ENCODE measurements around the gene ZNRF3. TPM values are rescaled to one million over a fixed set of nuclear protein-coding genes. Genes with fewer than 3 reads are reported as not detected.
"Not testable (repeated sequence)": the region's sequence is repeated elsewhere in the genome, so short reads cannot be mapped to it uniquely, and the experiment has no call there.

ZNRF3 gene
- total RNA-seq, 1 experiment from 2014 or later = 23.7 TPM

DNA sequence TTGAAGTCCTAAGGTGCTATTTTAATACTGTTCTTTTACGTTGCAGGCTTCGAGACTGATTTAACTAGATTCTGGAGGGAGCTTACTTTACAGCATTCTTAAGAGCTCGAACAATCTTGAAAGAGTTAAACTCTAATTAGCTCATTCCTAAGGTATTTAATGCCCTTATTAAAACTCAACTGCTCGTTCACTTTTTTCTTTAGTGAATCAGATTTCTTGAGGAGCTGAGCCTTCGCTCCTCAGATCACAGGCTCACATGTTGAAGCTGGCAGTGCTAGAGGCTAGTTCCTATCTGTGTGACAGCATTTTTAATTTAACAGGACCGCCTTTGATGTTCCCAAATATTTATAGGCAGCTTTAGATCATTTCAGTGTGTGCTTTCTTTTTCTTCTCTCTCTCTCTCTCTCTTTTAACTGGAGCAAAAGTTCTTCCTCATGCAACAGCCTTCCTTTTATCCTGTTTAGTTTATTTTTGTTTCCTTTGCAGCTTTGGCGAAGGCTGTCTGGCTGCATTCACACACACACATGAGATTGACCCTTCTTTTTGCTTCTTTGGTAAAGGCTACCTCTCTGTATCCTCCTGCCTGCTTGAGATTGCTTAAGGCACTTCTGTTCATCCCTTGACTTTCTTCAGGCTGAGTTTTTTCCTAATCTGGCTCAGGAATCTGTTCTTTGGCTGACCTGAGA is 21.0 kb downstream of the ZNRF3 start:
- CTCF ChIA-PET = interaction anchor here (0.5 to 2.1 kb wide), 8 partner anchors 9 to 323 kb away, joined by 3 to 6 read pairs (median 3); no protein-coding TSS in a partner anchor
- TF ChIP-seq, protein P1, sequence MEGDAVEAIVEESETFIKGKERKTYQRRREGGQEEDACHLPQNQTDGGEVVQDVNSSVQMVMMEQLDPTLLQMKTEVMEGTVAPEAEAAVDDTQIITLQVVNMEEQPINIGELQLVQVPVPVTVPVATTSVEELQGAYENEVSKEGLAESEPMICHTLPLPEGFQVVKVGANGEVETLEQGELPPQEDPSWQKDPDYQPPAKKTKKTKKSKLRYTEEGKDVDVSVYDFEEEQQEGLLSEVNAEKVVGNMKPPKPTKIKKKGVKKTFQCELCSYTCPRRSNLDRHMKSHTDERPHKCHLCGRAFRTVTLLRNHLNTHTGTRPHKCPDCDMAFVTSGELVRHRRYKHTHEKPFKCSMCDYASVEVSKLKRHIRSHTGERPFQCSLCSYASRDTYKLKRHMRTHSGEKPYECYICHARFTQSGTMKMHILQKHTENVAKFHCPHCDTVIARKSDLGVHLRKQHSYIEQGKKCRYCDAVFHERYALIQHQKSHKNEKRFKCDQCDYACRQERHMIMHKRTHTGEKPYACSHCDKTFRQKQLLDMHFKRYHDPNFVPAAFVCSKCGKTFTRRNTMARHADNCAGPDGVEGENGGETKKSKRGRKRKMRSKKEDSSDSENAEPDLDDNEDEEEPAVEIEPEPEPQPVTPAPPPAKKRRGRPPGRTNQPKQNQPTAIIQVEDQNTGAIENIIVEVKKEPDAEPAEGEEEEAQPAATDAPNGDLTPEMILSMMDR (IDR thresholded peaks at IDR 0.05; ENCODE audit: unreplicated experiment) = no peak
- no peaks in the 10 kb centered on the region for H3K36me3 Mint-ChIP-seq (ENCODE audit: insufficient read depth, unreplicated experiment)
- no TSS peak for BruUV-seq (replicated peaks)
- intact Hi-C loops (cut with micrococcal nuclease; ENCODE audit: unreplicated experiment) = no loop called here
- no peaks in the 10 kb centered on the region for H3K9me3 Mint-ChIP-seq (ENCODE audit: low read depth, unreplicated experiment)
- no peaks in the 10 kb centered on the region for H3K27me3 Mint-ChIP-seq (ENCODE audit: unreplicated experiment)
- peaks cover 52% of the 10 kb centered on the region for H3K4me1 Mint-ChIP-seq (ENCODE audit: low read depth, unreplicated experiment)
- H3K4me3 Mint-ChIP-seq (ENCODE audit: low read depth, unreplicated experiment) = no peak overlapping the region
- no peak overlapping the region for H3K27ac Mint-ChIP-seq (ENCODE audit: unreplicated experiment)
- no peak for DNase-seq

DNA sequence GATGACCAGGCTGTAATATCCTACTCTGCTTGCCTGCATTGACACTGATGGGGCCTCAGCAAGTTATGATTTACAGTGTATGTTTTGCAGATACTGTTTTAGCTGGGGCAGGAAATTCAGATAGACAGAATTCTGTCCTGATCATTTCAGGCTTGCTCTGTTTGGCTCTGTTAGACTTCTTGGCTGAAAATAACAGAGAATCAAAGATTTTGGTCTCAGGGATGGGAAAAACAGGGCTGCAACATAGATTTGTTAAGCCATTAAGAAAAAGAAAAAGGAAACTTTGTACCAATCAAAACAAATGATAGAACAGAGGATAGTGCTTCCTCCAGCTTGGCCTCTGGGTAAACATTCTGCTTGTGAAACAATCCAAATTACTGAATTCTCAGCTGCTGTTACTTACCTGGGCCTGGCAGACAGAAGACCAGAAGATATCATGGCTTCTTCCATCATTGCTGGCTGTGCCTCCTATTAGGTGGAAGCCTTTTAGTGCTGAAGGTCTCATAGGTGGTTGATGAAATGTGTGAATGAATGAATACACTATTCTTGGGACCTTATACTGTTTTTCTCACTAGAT is 22.0 kb downstream of the ZNRF3 start:
- Mint-ChIP-seq H3K27ac (ENCODE audit: unreplicated experiment) (no peak overlapping the region), H3K36me3 (ENCODE audit: insufficient read depth, unreplicated experiment) (no peaks in the 10 kb centered on the region), H3K4me3 (ENCODE audit: low read depth, unreplicated experiment) (no peak overlapping the region), H3K27me3 (ENCODE audit: unreplicated experiment) (no peaks in the 10 kb centered on the region), H3K9me3 (ENCODE audit: low read depth, unreplicated experiment) (no peaks in the 10 kb centered on the region), H3K4me1 (ENCODE audit: low read depth, unreplicated experiment) (peaks cover 60% of the 10 kb centered on the region)
- no peak for DNase-seq
- intact Hi-C loops (cut with micrococcal nuclease; ENCODE audit: unreplicated experiment) = no loop called here
- TF ChIP-seq, protein P1 (IDR thresholded peaks at IDR 0.05; ENCODE audit: unreplicated experiment) = no peak
- CTCF ChIA-PET = interaction anchor here (0.7 to 2.1 kb wide), 2 partner anchors 136 to 227 kb away, joined by 5 to 6 read pairs; no protein-coding TSS in a partner anchor
- no TSS peak for BruUV-seq (replicated peaks)

DNA sequence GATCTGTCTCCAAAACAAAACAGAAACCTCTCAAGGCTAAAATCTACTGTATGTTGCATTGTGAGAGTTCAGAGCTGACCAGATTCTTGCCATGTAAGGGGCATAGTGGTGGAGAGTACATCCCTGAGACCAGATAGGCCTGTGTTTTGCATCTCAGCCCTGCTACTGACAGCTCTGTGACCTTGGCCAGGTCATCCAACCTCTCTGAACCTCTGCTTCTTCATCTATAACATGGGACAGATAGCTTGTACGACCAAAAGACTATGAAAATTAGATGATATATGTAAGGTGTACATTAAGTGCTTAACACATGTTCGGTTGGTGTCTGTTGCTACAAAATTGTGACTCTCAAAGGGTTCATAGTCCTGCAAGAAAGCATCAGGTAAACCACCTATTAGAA is 22.9 kb downstream of the ZNRF3 start:
- Mint-ChIP-seq H3K36me3 (ENCODE audit: insufficient read depth, unreplicated experiment) (no peaks in the 10 kb centered on the region), H3K9me3 (ENCODE audit: low read depth, unreplicated experiment) (no peaks in the 10 kb centered on the region), H3K27me3 (ENCODE audit: unreplicated experiment) (no peaks in the 10 kb centered on the region), H3K4me1 (ENCODE audit: low read depth, unreplicated experiment) (peaks cover 69% of the 10 kb centered on the region), H3K27ac (ENCODE audit: unreplicated experiment) (no peak overlapping the region), H3K4me3 (ENCODE audit: low read depth, unreplicated experiment) (no peak overlapping the region)
- intact Hi-C loops (cut with micrococcal nuclease; ENCODE audit: unreplicated experiment) = no loop called here
- TF ChIP-seq, protein P1 (IDR thresholded peaks at IDR 0.05; ENCODE audit: unreplicated experiment) = no peak
- CTCF ChIA-PET = no interaction called here
- no peak for DNase-seq
- no TSS peak for BruUV-seq (replicated peaks)

DNA sequence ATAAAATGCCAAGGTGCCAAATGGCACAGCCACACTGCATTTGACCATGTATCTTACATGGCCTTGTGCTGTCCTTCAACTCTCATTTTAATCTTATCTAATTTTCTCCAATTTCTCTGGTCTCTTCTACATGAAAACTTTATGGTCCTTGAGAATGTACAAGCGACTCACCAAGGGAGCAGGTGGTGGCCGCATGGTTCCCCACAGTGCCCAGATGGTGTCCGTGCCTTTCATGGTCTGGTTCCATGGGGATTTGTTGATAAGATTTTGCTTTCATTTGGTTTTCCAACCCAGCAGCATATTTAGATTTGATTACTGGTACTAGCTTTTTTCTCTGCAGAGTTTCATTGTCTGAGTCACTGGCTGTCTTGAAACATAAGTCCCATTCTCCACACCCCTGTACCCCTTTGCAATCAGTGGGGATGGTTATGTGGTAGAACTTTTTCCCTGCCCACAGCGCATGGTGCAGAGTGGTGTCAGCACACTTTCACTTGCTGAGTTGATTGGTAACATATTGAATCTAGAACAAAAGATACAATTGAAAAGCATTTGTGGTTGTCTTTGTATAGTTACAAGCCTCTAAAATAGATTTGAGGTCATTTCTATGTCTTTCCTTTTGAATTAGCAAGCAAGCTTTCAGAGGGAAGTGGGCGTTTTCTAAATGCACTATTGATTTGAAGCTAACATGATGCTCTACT is 24.1 kb downstream of the ZNRF3 start:
- Mint-ChIP-seq H3K9me3 (ENCODE audit: low read depth, unreplicated experiment) (no peaks in the 10 kb centered on the region), H3K4me1 (ENCODE audit: low read depth, unreplicated experiment) (peaks cover 81% of the 10 kb centered on the region), H3K27ac (ENCODE audit: unreplicated experiment) (no peak overlapping the region), H3K36me3 (ENCODE audit: insufficient read depth, unreplicated experiment) (no peaks in the 10 kb centered on the region), H3K4me3 (ENCODE audit: low read depth, unreplicated experiment) (no peak overlapping the region), H3K27me3 (ENCODE audit: unreplicated experiment) (no peaks in the 10 kb centered on the region)
- TF ChIP-seq, protein P1 (IDR thresholded peaks at IDR 0.05; ENCODE audit: unreplicated experiment) = no peak
- BruUV-seq (replicated peaks) = no TSS peak
- no peak for DNase-seq
- CTCF ChIA-PET = interaction anchor here (0.6 kb wide), 1 partner anchor 24 kb away, joined by 3 read pairs; the partner anchor contains the start of gene ZNRF3
- intact Hi-C loops (cut with micrococcal nuclease; ENCODE audit: unreplicated experiment) = no loop called here

DNA sequence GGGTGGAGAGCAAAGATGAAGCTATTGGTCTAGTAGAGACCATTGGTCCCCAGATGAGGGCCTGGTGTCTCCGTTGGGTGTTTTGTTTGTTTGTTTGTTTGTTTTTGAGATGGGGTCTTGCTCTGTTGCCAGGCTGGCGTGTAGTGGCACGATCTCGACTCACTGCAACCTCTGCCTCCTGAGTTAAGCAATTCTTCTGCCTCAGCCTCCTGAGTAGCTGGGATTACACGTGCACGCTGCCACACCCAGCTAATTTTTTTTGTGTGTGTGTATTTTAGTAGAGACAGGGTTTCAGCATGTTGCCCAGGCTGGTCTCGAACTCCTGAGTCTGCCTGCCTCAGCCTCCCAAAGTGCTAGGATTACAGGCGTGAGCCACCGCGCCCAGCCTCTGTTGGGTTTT is 25.4 kb downstream of the ZNRF3 start:
- Mint-ChIP-seq H3K27ac (ENCODE audit: unreplicated experiment) (peak overlapping the region; percentile 30), H3K4me1 (ENCODE audit: low read depth, unreplicated experiment) (peaks cover 74% of the 10 kb centered on the region)
- H3K36me3 Mint-ChIP-seq (ENCODE audit: insufficient read depth, unreplicated experiment); DNase-seq; H3K9me3 Mint-ChIP-seq (ENCODE audit: low read depth, unreplicated experiment); intact Hi-C loops (cut with micrococcal nuclease; ENCODE audit: unreplicated experiment); BruUV-seq (replicated peaks); H3K4me3 Mint-ChIP-seq (ENCODE audit: low read depth, unreplicated experiment); H3K27me3 Mint-ChIP-seq (ENCODE audit: unreplicated experiment): not testable (repeated sequence)
- CTCF ChIA-PET = interaction anchor here (0.6 to 1.5 kb wide), 5 partner anchors 9 to 1801 kb away, joined by 3 to 8 read pairs (median 4); partner anchors contain the start of gene ZNRF3

Measured in Calu3 (cell line).